OCI-LY1 (cell line): ENCODE data around the gene KRTAP19-1.

Source experiments
- H2AFZ ChIP-seq: fragments of 200-600 bp; sonication (generic), shearing (Covaris generic); 2 replicates; pipeline ENCODE4 v1.6.0; 2014; ENCODE audit warnings: antibody characterized with exemption, mild to moderate bottlenecking, low read length
- H3F3A ChIP-seq: fragments of 200-600 bp; sonication (generic), shearing (Covaris generic); 2 replicates; pipeline ENCODE4 v1.6.0; 2014; ENCODE audit warnings: mild to moderate bottlenecking, antibody characterized with exemption, low read length, moderate library complexity; ENCODE audit not compliant: insufficient read depth
- H3K27ac ChIP-seq: fragments of 200-600 bp; sonication (generic); 2 replicates; pipeline ENCODE4 v1.5.1; 2014; ENCODE audit warnings: low read length, mixed run types, mild to moderate bottlenecking, low read depth; ENCODE audit not compliant: poor library complexity, severe bottlenecking
- H3K27me3 ChIP-seq: fragments of 200-600 bp; sonication (generic); 2 replicates; pipeline ENCODE4 v1.6.0; 2014; ENCODE audit warnings: antibody characterized with exemption, mild to moderate bottlenecking, low read length, moderate library complexity; ENCODE audit not compliant: insufficient read depth
- H3K36me3 ChIP-seq: fragments of 200-600 bp; sonication (generic); 2 replicates; pipeline ENCODE4 v1.6.1; 2014; ENCODE audit warnings: mild to moderate bottlenecking, antibody characterized with exemption, low read length, moderate library complexity, mixed read lengths; ENCODE audit not compliant: insufficient read depth
- H3K4me1 ChIP-seq: fragments of 200-600 bp; sonication (generic); 2 replicates; pipeline ENCODE4 v1.5.1; 2014; ENCODE audit warnings: mild to moderate bottlenecking, low read length, moderate library complexity; ENCODE audit not compliant: insufficient read depth, severe bottlenecking
- H3K4me2 ChIP-seq: fragments of 200-600 bp; sonication (generic), shearing (Covaris generic); 2 replicates; pipeline ENCODE4 v1.6.1; 2014; ENCODE audit warnings: low read length
- H3K4me3 ChIP-seq: fragments of 200-600 bp; sonication (generic); 2 replicates; pipeline ENCODE4 v1.5.1; 2014; ENCODE audit warnings: low read length, low read depth, mild to moderate bottlenecking, mixed read lengths; ENCODE audit not compliant: poor library complexity, severe bottlenecking
- H3K79me2 ChIP-seq: fragments of 200-600 bp; shearing (Covaris generic); 2 replicates; pipeline ENCODE4 v1.6.1; 2016; ENCODE audit warnings: mixed run types, low read length, mixed read lengths; ENCODE audit not compliant: insufficient read depth
- H3K9ac ChIP-seq: fragments of 200-600 bp; sonication (generic), shearing (Covaris generic); 2 replicates; pipeline ENCODE4 v1.6.1; 2014; ENCODE audit warnings: mild to moderate bottlenecking, low read length, mixed read lengths
- H3K9me2 ChIP-seq: fragments of 200-600 bp; sonication (generic), shearing (Covaris generic); 2 replicates; pipeline ENCODE4 v1.6.1; 2014; ENCODE audit warnings: low read depth, mild to moderate bottlenecking, low read length, mixed read lengths
- H3K9me3 ChIP-seq: fragments of 200-600 bp; shearing (Covaris generic); 2 replicates; pipeline ENCODE4 v1.6.1; 2014; ENCODE audit warnings: low read length, mixed read lengths
- H4K20me1 ChIP-seq: fragments of 200-600 bp; sonication (generic), shearing (Covaris generic); 2 replicates; pipeline ENCODE4 v1.6.0; 2016; ENCODE audit warnings: mild to moderate bottlenecking, low read length; ENCODE audit not compliant: insufficient read depth
- EZH2 ChIP-seq: fragments of 200-600 bp; sonication (generic), shearing (Covaris generic); IDR thresholded peaks from 2 replicates; pipeline ENCODE4 v1.8.0; 2017; ENCODE audit warnings: borderline replicate concordance, mixed run types, mild to moderate bottlenecking, antibody characterized with exemption, low read length, moderate library complexity, mixed read lengths
- TF ChIP-seq, protein P1 (sequence below): fragments of 200-600 bp; sonication (generic), shearing (Covaris generic); IDR thresholded peaks from 2 replicates; pipeline ENCODE4 v1.5.1; 2017; ENCODE audit warnings: mild to moderate bottlenecking, antibody characterized with exemption, low read length, moderate library complexity, mixed read lengths

The KRTAP19-1 gene

DNA sequence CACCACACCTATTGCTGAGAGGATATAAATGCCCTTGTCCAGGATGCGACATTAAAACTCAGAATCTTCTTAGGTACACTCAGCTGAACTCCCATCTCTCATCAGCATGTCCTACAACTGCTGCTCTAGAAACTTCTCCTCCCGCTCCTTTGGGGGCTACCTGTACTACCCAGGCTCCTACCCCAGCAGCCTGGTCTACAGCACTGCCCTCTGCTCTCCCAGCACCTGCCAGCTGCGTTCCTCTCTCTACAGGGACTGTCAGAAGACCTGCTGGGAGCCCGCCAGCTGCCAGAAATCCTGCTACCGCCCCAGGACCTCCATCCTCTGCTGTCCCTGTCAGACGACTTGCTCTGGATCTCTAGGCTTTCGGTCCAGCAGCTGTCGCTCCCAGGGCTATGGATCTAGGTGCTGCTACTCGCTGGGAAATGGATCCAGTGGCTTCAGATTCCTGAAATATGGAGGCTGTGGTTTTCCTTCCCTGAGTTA lies 50.0 kb downstream of the KRTAP19-1 start, which contains the start of gene KRTAP13-4:
KRTAP13-4 (plus strand) TSS at position 51 of the 486 bp plus-strand sequence; CDS start at position 107, 56 bp downstream.
- TF ChIP-seq EZH2: no peak
- TF ChIP-seq, protein P1, sequence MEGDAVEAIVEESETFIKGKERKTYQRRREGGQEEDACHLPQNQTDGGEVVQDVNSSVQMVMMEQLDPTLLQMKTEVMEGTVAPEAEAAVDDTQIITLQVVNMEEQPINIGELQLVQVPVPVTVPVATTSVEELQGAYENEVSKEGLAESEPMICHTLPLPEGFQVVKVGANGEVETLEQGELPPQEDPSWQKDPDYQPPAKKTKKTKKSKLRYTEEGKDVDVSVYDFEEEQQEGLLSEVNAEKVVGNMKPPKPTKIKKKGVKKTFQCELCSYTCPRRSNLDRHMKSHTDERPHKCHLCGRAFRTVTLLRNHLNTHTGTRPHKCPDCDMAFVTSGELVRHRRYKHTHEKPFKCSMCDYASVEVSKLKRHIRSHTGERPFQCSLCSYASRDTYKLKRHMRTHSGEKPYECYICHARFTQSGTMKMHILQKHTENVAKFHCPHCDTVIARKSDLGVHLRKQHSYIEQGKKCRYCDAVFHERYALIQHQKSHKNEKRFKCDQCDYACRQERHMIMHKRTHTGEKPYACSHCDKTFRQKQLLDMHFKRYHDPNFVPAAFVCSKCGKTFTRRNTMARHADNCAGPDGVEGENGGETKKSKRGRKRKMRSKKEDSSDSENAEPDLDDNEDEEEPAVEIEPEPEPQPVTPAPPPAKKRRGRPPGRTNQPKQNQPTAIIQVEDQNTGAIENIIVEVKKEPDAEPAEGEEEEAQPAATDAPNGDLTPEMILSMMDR: no peak
- Histone ChIP-seq H3K9me2 (no peaks in the 10 kb centered on the region), H3K36me3 (no peaks in the 10 kb centered on the region), H3F3A (no peaks in the 10 kb centered on the region), H3K4me2 (no peak within 1 kb of the TSS), H3K27me3 (no peaks in the 10 kb centered on the region), H3K79me2 (no peaks in the 10 kb centered on the region), H3K9ac (no peak within 1 kb of the TSS), H3K4me3 (no peak within 1 kb of the TSS), H2AFZ (no peak within 1 kb of the TSS), H3K4me1 (no peaks in the 10 kb centered on the region), H3K27ac (no peak within 1 kb of the TSS), H3K9me3 (no peaks in the 10 kb centered on the region), H4K20me1 (no peaks in the 10 kb centered on the region)
